Activated CD4-positive, alpha-beta T cell treated with anti-CD3 and anti-CD28 coated beads, Interleukin-10, Interleukin-2, amounts not matched to agents 100 ng/mL and 50 ng/mL, durations not matched to agents 16 hours and 8 hours (primary cell): ENCODE data around the gene CTNNA1.
A peak's percentile ranks its signal among the peaks of the same experiment; 100 is the strongest.
"Not testable (repeated sequence)": the region's sequence is repeated elsewhere in the genome, so short reads cannot be mapped to it uniquely, and the experiment has no call there.

Source experiments
- DNase-seq: peaks from one replicate; pipeline ENCODE4 v3.0.0-alpha.2; 2020

Gene CTNNA1

GRCh38 chr5:138820695-138821094 is 67.5 kb downstream of the CTNNA1 start:
- DNase-seq, result no peak

GRCh38 chr5:138824516-138824915 is 71.3 kb downstream of the CTNNA1 start:
- DNase-seq, result no peak

- DNase-seq, result peak; percentile 16
These were observed 72.0 kb downstream of the CTNNA1 start for GRCh38 chr5:138824924-138825863.

GRCh38 chr5:138828556-138828955 is 75.3 kb downstream of the CTNNA1 start:
- DNase-seq, result no peak

- DNase-seq, result no peak
These were observed 76.1 kb downstream of the CTNNA1 start for GRCh38 chr5:138829341-138829740.

- no peak for DNase-seq
These were observed 78.5 kb downstream of the CTNNA1 start for GRCh38 chr5:138831703-138832102.

GRCh38 chr5:138832218-138832617 is 79.0 kb downstream of the CTNNA1 start:
- DNase-seq, result no peak

GRCh38 chr5:138833080-138833479 is 79.9 kb downstream of the CTNNA1 start:
- DNase-seq, result no peak

GRCh38 chr5:138833726-138834480 is 80.7 kb downstream of the CTNNA1 start:
- DNase-seq, result no peak

- DNase-seq, result not testable (repeated sequence)
These were observed 81.6 kb downstream of the CTNNA1 start for GRCh38 chr5:138834853-138835252.

GRCh38 chr5:138837160-138837559 is 83.9 kb downstream of the CTNNA1 start:
- no peak for DNase-seq

GRCh38 chr5:138840103-138840502 is 86.9 kb downstream of the CTNNA1 start:
- no peak for DNase-seq

GRCh38 chr5:138841531-138841930 is 88.3 kb downstream of the CTNNA1 start:
- DNase-seq, result no peak

- DNase-seq, result no peak
These were observed 90.3 kb downstream of the CTNNA1 start for GRCh38 chr5:138843316-138844124.

- no peak for DNase-seq
These were observed 90.9 kb downstream of the CTNNA1 start for GRCh38 chr5:138844125-138844461.

GRCh38 chr5:138844812-138845513 is 91.7 kb downstream of the CTNNA1 start:
- DNase-seq, result no peak

GRCh38 chr5:138849439-138849838 is 96.2 kb downstream of the CTNNA1 start:
- no peak for DNase-seq

- DNase-seq, result no peak
These were observed 96.7 kb downstream of the CTNNA1 start for GRCh38 chr5:138849882-138850281.

- DNase-seq, result no peak
These were observed 97.7 kb downstream of the CTNNA1 start for GRCh38 chr5:138850865-138851435.

GRCh38 chr5:138853132-138853531 is 99.9 kb downstream of the CTNNA1 start:
- DNase-seq, result no peak

- no peak for DNase-seq
These were observed 113.8 kb downstream of the CTNNA1 start for GRCh38 chr5:138867011-138867410.

- no peak for DNase-seq
These were observed 115.8 kb downstream of the CTNNA1 start for GRCh38 chr5:138869038-138869437.
